ENCODE results near the gene PDZD2.
"Not testable (repeated sequence)": the region's sequence is repeated elsewhere in the genome, so short reads cannot be mapped to it uniquely, and the experiment has no call there.

The PDZD2 gene

DNA sequence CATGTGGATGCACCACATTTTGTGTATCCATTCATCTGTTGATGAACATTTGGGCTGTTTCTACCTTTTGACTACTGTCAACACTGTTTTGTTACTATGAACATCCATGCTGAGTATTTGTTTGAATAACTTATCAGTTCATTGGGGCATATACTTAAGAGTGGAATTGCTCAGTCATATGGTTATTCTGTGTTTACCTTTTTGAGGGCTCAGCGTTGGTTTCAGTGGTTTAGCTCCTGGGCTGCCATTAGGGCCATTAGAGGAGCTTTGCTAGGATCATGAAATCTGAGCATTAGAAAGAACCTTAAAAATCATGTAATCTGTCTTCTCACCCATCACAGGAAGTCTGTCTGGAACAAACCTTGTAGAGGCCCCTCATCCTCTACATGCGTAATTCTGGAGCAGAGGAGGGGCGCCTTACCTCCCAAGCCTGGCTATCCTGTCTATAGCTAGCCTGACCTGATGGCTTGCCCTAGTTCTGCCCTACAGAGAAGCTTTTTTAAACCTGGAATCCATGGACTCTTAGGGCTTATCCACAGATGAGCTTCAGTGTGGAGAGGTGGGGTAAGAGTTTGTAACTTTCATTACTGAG, 92.9 kb downstream of the PDZD2 start:
- DNase-seq (ENCODE audit: low read depth in 2 of 2, low spot score in 1 of 2): no peak

DNA sequence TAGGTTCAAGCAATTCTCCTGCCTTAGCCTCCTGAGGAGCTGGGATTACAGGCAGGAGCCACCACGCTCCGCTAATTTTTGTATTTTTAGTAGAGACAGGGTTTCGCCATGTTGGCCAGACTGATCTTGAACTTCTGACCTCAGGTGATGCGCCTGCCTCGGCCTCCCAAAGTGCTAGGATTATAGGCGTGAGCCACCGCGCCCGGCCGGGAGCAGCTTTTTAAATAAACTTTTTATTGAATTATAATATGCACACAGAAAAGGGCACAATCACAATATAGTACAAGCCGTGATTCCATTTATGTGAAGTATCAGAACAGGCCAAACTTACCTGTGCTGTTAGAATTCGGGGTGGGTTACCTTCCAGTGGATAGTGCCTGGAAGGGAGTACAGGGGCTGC, 93.9 kb downstream of the PDZD2 start:
- not testable (repeated sequence) for DNase-seq (ENCODE audit: low read depth in 2 of 2, low spot score in 1 of 2)

- DNase-seq (ENCODE audit: low read depth in 2 of 2, low spot score in 1 of 2): no peak
Measured at GRCh38 chr5:31733371-31733770, 94.4 kb downstream of the PDZD2 start.

DNA sequence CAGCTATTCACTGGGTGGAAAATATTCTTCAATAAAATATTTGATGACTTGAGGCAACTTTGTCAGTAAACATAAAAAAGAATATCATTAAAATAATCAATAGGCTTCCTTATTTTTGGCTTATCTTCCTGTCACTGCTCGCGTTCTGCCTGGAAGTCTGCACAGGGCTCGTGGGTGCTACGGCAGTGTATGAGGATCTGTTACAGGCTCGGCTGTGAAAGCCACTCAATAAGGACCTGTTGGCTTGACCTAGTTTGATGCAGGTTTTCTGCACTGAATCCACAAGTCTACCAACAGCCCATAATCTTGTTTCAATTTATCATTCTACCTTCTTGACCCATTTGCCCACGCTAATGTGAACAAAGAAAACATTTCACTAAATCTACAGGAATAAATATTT, 97.2 kb downstream of the PDZD2 start:
- no peak for DNase-seq (ENCODE audit: low read depth in 2 of 2, low spot score in 1 of 2)

DNA sequence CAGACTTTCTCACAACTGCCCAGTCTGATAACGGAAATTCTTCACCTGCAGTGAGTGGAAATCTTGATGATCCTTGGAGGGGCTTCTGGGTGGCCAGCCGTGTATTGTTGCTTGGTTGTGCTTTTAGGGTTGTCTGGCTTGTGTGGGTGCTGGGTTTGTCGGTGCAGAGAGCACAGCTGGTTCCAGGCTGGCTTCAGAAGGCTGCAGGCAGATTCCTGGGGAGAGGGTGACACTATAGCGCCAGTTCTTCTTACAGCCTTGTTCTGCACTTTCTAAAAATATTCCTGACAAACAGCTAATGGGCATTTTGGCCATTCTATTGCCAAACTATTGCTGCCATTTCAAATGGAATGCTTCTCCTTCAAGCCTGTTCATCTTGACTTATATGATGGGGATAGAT, 99.3 kb downstream of the PDZD2 start:
- DNase-seq (ENCODE audit: low read depth in 2 of 2, low spot score in 1 of 2): no peak

GRCh38 chr5:31741496-31741895, 102.6 kb downstream of the PDZD2 start:
- no peak for DNase-seq (ENCODE audit: low read depth in 2 of 2, low spot score in 1 of 2)

- no peak for DNase-seq (ENCODE audit: low read depth in 2 of 2, low spot score in 1 of 2)
Measured at GRCh38 chr5:31743678-31744077, 104.7 kb downstream of the PDZD2 start.

- no peak for DNase-seq (ENCODE audit: low read depth in 2 of 2, low spot score in 1 of 2)
Measured at GRCh38 chr5:31748458-31749172, 109.7 kb downstream of the PDZD2 start.

GRCh38 chr5:31750215-31750614, 111.3 kb downstream of the PDZD2 start:
- DNase-seq (ENCODE audit: low read depth in 2 of 2, low spot score in 1 of 2): no peak

DNA sequence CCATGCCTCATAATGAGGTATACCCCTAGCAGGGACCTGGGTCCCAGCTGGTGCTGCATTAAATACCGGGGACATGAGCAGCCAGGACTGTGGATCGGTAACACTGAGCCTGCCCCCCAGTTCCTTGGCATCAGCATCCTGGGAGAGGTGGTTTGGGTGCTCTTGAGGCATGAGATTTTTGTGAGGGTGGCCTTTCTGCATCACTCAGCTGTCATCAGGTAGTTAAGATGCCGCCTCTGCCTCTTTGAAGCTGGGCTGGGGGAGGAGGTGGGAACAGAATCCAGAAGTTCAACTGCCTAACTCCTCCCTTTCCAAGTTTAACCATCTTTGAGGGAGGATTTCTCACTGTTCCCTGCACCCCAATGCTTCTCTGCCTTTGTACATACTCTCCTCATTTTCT, 112.7 kb downstream of the PDZD2 start:
- DNase-seq (ENCODE audit: low read depth in 2 of 2, low spot score in 1 of 2): no peak

DNA sequence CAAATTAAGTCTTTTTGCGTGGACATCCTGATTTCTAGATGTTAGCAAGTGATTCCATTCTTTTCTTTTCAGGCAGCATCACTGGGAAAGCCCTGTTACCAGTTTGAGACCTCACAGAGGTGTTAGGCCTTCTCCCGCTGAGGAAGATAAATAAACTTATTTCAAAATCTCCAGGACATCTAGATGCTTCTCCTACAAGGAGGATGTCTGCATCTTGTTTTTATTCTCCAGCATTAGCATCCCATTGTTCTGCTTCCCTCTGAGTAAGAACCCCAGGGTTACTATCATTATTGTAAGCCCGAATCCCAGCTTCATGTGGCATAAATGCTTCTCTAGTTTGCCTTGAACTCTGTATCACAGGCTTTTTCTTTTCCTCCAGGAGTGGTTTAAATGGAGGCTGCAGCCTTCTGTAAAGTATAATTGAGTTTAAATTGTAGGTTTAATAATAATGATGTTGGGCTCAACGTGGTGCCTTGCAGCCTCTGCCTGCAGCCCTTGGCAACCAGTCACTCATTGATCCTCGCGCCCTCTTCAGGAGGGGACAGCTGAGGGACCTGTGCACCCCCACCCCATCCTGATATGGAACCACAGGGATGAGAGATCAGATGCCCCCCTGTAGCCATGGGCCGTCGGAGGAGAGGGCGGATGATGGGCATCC, 114.9 kb downstream of the PDZD2 start:
- DNase-seq (ENCODE audit: low read depth in 2 of 2, low spot score in 1 of 2): no peak

GRCh38 chr5:31754358-31754704, 115.4 kb downstream of the PDZD2 start:
- no peak for DNase-seq (ENCODE audit: low read depth in 2 of 2, low spot score in 1 of 2)

DNA sequence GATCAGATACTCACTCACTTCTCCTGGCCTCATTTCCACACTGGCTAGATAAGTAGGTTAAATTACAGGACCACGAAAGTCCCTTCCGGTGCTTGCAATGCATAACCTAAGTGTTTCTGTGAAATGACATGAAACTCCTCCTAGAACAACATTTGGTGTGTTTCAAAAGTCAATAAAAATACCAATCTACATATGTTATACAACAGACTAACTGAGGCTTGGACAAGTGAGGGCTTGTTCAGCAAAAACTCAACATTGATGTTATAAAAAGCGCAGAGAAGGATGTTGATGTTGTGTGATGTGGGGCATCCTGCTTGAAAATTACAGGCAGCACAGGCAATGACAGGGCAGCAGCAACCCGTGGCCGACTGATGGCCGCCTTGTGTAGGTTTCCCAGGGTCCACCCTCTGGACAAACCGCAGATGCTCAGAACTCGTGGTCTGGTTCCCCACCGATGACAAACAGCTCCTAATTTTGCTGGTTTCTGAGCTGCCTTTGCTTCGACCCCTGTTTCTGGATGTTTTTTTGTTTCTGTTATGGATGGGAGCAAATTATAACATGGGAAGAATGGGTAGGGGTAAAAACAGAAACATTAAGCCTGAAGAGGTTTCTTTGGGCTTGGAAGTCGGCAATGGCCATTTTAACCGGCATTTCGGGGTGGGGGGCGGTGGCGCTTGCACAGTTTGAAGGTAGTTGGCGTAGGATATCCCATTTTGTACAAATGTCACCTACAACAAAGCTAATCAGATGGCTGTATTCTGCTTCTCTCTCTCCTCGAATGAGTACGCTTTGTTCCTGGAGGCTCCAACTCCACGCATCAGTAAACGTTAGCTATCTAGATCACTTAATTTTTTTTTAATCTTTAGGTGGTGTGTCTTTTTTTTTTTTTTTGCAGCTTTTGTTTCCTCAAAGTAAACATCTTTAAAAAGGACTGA, 116.1 kb downstream of the PDZD2 start:
- no peak for DNase-seq (ENCODE audit: low read depth in 2 of 2, low spot score in 1 of 2)

GRCh38 chr5:31755676-31756230, 116.8 kb downstream of the PDZD2 start:
- no peak for DNase-seq (ENCODE audit: low read depth in 2 of 2, low spot score in 1 of 2)

DNA sequence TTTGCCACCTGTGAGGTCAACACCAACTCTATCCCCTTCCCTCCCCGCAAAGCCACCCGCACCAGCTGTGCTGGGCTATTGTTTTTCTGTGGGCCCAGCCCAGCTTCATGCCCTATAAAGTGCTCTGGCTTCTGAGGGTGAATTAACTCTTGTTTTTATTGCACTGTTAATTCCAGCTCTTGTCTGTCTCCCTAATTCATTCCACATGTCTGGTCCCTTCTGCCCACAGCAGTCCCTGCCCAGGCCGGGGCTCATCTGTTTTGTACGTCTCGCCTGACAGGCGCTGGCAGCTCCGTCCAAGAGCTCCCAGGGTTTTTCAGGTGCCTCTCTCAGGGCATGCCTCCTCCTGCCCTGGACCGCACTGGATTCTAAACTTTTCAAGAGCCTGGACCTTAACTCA, 118.9 kb downstream of the PDZD2 start:
- DNase-seq (ENCODE audit: low read depth in 2 of 2, low spot score in 1 of 2): no peak

GRCh38 chr5:31758803-31759425, 120.0 kb downstream of the PDZD2 start:
- DNase-seq (ENCODE audit: low read depth in 2 of 2, low spot score in 1 of 2): no peak

DNA sequence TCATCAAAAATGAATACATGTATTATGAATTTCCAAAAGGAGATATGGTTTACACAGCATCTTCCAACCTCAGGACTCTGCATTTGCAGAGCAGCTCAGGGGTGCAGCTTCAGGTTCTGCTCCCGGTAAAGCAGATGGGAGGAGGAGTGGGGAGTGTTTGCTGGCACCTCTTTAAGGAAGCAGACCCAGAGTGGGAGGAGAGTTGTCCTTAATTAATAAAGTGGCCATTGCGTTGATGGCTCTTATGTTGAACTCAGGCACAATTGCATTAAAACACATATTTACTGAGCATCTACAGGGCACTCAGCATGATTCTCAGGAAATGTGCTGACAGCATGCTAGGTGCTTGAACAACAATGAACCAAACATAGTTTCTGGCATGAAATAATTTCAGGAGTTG, 121.0 kb downstream of the PDZD2 start:
- no peak for DNase-seq (ENCODE audit: low read depth in 2 of 2, low spot score in 1 of 2)

DNA sequence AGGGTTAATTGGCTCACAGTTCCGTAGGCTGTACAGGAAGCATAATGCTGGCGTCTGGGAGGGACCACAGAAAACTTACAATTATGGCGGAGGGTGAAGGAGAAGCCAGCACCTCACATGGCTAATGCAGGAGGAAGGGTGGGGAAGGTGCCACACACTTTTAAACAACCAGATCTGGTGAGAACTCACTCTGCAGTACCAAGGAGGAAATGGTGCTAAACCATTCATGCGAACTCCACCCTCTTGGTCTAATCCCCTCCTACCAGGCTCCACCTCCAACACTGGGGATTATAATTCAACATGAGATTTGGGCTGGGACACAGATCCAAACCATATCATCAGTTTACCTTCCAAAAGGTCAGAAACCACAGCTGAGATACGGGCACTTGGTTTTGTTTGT, 122.9 kb downstream of the PDZD2 start:
- no peak for DNase-seq (ENCODE audit: low read depth in 2 of 2, low spot score in 1 of 2)

DNA sequence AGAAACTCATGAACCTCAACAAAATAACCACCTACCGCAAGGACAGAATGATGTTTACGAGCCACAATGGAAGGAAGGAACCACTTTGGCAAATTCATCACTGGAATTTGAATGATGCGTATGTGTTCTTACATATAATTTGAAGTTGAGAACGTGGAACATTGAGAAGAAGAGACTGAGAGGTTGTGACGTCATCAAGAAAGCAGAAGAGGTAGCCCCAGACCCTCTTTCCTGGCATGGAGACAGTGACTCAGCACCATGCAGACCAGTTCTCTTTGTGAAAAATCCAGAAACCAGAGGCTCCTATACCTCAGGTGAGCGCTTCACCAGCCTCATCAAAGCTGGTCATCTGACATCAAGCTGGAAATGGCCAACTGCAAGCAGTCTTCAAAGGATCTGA, 124.5 kb downstream of the PDZD2 start:
- no peak for DNase-seq (ENCODE audit: low read depth in 2 of 2, low spot score in 1 of 2)

GRCh38 chr5:31764687-31765086, 125.8 kb downstream of the PDZD2 start:
- not testable (repeated sequence) for DNase-seq (ENCODE audit: low read depth in 2 of 2, low spot score in 1 of 2)
